Neural cell (in vitro differentiated cells): ENCODE results near the gene TBC1D14. TPM values are rescaled to one million over a fixed set of nuclear protein-coding genes. Genes with fewer than 3 reads are reported as not detected.

Experiments
- H2AFZ ChIP-seq: fragments of 200-600, 300-800 bp; sonication (generic), shearing (Covaris generic); 2 replicates; pipeline ENCODE4 v1.6.0; 2014; ENCODE audit warnings: low read depth, mild to moderate bottlenecking, antibody characterized with exemption, low read length, moderate library complexity
- H3F3A ChIP-seq: fragments of 200-600 bp; shearing (Covaris generic); 2 replicates; pipeline ENCODE4 v1.6.1; 2016; ENCODE audit warnings: mild to moderate bottlenecking, moderate library complexity, mixed read lengths, antibody characterized with exemption, low read length; ENCODE audit not compliant: insufficient read depth, poor library complexity, severe bottlenecking
- H3K27ac ChIP-seq: fragments of 200-600, 300-800 bp; sonication (generic), shearing (Covaris generic); 2 replicates; pipeline ENCODE4 v1.5.1; 2014; ENCODE audit warnings: mild to moderate bottlenecking, low read length, moderate library complexity
- H3K27me3 ChIP-seq: fragments of 300-800, 200-600 bp; sonication (generic), shearing (Covaris generic); 2 replicates; pipeline ENCODE4 v1.6.0; 2014; ENCODE audit warnings: mild to moderate bottlenecking, low read depth, low read length, moderate library complexity; ENCODE audit not compliant: insufficient read depth
- H3K36me3 ChIP-seq: fragments of 300-800, 200-600 bp; sonication (generic), shearing (Covaris generic); 2 replicates; pipeline ENCODE4 v1.5.1; 2014; ENCODE audit warnings: mild to moderate bottlenecking, antibody characterized with exemption, low read length, moderate library complexity; ENCODE audit not compliant: insufficient read depth
- H3K4me2 ChIP-seq: fragments of 300-800, 200-600 bp; sonication (generic), shearing (Covaris generic); 2 replicates; pipeline ENCODE4 v1.6.0; 2014; ENCODE audit warnings: mild to moderate bottlenecking, low read length
- H3K4me3 ChIP-seq: fragments of 300-800, 200-600 bp; sonication (generic), shearing (Covaris generic); 2 replicates; pipeline ENCODE4 v1.5.1; 2014; ENCODE audit warnings: mild to moderate bottlenecking, low read length, moderate library complexity
- H3K79me2 ChIP-seq: fragments of 200-600 bp; shearing (Covaris generic); replicated peaks from 2 replicates; pipeline ENCODE4 v1.6.0; 2014; ENCODE audit warnings: mild to moderate bottlenecking, low read length, moderate library complexity; ENCODE audit not compliant: insufficient read depth
- H3K9ac ChIP-seq: fragments of 300-800, 200-600 bp; sonication (generic), shearing (Covaris generic); 2 replicates; pipeline ENCODE4 v1.6.1; 2016; ENCODE audit warnings: mild to moderate bottlenecking, low read length, mixed read lengths
- H3K9me2 ChIP-seq: fragments of 200-600 bp; shearing (Covaris generic); 2 replicates; pipeline ENCODE4 v1.6.1; 2016; ENCODE audit warnings: mild to moderate bottlenecking, low read length, mixed read lengths; ENCODE audit not compliant: insufficient read depth
- H3K9me3 ChIP-seq: fragments of 200-600, 300-800 bp; sonication (generic), shearing (Covaris generic); 2 replicates; pipeline ENCODE4 v1.6.1; 2016; ENCODE audit warnings: mild to moderate bottlenecking, mixed run types, low read length, moderate library complexity, mixed read lengths
- H4K20me1 ChIP-seq: fragments of 200-600 bp; shearing (Covaris generic); 2 replicates; pipeline ENCODE4 v1.6.1; 2016; ENCODE audit warnings: mild to moderate bottlenecking, mixed run types; ENCODE audit not compliant: insufficient read depth
- EP300 ChIP-seq: fragments of 450-650 bp; conservative IDR thresholded peaks from 2 replicates; pipeline ENCODE4 v1.6.1; 2014; ENCODE audit warnings: antibody characterized with exemption, mild to moderate bottlenecking, moderate library complexity; ENCODE audit not compliant: poor library complexity, severe bottlenecking
- EZH2 ChIP-seq: fragments of 200-600, 300-800 bp; shearing (Covaris generic), sonication (generic); IDR thresholded peaks from 2 replicates; pipeline ENCODE4 v1.6.1; 2014; ENCODE audit warnings: antibody characterized with exemption, low read length, borderline replicate concordance, mild to moderate bottlenecking; ENCODE audit not compliant: insufficient read depth, poor library complexity, severe bottlenecking
- MXI1 ChIP-seq: fragments of 450-650 bp; conservative IDR thresholded peaks from 2 replicates; pipeline ENCODE4 v1.6.1; 2014; ENCODE audit warnings: antibody characterized with exemption, mild to moderate bottlenecking; ENCODE audit not compliant: poor library complexity, severe bottlenecking
- POLR2AphosphoS5 ChIP-seq: IDR thresholded peaks from 2 replicates; pipeline ENCODE4 v1.6.1; 2012
- RAD21 ChIP-seq: fragments of 450-650 bp; conservative IDR thresholded peaks from 2 replicates; pipeline ENCODE4 v1.6.1; 2014; ENCODE audit warnings: antibody characterized with exemption, mild to moderate bottlenecking, moderate library complexity
- SMC3 ChIP-seq: fragments of 450-650 bp; conservative IDR thresholded peaks from 2 replicates; pipeline ENCODE4 v1.6.1; 2014; ENCODE audit warnings: antibody characterized with exemption, mild to moderate bottlenecking, moderate library complexity; ENCODE audit not compliant: poor library complexity
- TAF1 ChIP-seq: IDR thresholded peaks from 2 replicates; pipeline ENCODE4 v1.6.1; 2012; ENCODE audit warnings: low read depth
- polyA plus RNA-seq: library from polyadenylated mRNA; depleted of rRNA; stranded (reverse); fragments of >200 nt; gene quantifications from 2 replicates; pipeline ENCODE4 v1.2.3, GENCODE V29; 2014
- TF ChIP-seq, protein P1 (sequence below): fragments of 450-650 bp; IDR thresholded peaks from 2 replicates; pipeline ENCODE4 v1.5.1; 2014; ENCODE audit warnings: antibody characterized with exemption, mild to moderate bottlenecking, moderate library complexity; ENCODE audit not compliant: poor library complexity, severe bottlenecking
- TF ChIP-seq, protein P2 (sequence below): IDR thresholded peaks from 2 replicates; pipeline ENCODE4 v1.6.1; 2012; ENCODE audit warnings: borderline replicate concordance

TBC1D14 gene
- polyA plus RNA-seq, 1 donor from 2014 or later, result 125 TPM

DNA sequence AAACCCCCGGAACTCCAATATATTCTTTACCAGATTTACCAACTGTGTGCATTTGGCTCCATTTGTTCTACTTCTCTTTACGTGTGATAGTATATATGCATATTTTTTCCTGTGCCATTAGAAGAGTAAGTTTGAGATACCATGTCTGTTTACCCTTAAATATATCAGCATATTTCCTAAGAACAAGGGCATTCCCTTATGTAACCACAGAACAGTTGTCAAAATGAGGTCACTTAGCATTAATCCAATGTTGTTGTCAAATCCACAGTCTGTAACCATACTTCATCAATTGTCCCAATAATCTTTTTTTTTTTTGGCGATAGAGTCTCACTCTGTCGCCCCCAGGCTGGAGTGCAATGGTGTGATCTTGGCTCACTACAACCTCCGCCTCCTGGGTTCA, 55.2 kb downstream of the TBC1D14 start:
- H3K27ac ChIP-seq, result no peak overlapping the region
- H3F3A ChIP-seq, result no peaks in the 10 kb centered on the region
- H3K9ac ChIP-seq, result no peak overlapping the region
- H3K36me3 ChIP-seq, result no peaks in the 10 kb centered on the region
- H3K4me2 ChIP-seq, result no peak overlapping the region
- no peaks in the 10 kb centered on the region for H3K27me3 ChIP-seq
- H3K4me3 ChIP-seq, result no peak overlapping the region
- H2AFZ ChIP-seq, result no peak overlapping the region
- no peaks in the 10 kb centered on the region for H4K20me1 ChIP-seq
- H3K9me2 ChIP-seq, result no peaks in the 10 kb centered on the region
- TF ChIP-seq SMC3 (no peak), POLR2AphosphoS5 (no peak), TAF1 (no peak), MXI1 (no peak), EP300 (no peak), EZH2 (no peak), RAD21 (no peak)
- TF ChIP-seq, protein P1, sequence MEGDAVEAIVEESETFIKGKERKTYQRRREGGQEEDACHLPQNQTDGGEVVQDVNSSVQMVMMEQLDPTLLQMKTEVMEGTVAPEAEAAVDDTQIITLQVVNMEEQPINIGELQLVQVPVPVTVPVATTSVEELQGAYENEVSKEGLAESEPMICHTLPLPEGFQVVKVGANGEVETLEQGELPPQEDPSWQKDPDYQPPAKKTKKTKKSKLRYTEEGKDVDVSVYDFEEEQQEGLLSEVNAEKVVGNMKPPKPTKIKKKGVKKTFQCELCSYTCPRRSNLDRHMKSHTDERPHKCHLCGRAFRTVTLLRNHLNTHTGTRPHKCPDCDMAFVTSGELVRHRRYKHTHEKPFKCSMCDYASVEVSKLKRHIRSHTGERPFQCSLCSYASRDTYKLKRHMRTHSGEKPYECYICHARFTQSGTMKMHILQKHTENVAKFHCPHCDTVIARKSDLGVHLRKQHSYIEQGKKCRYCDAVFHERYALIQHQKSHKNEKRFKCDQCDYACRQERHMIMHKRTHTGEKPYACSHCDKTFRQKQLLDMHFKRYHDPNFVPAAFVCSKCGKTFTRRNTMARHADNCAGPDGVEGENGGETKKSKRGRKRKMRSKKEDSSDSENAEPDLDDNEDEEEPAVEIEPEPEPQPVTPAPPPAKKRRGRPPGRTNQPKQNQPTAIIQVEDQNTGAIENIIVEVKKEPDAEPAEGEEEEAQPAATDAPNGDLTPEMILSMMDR, result no peak
- TF ChIP-seq, protein P2, sequence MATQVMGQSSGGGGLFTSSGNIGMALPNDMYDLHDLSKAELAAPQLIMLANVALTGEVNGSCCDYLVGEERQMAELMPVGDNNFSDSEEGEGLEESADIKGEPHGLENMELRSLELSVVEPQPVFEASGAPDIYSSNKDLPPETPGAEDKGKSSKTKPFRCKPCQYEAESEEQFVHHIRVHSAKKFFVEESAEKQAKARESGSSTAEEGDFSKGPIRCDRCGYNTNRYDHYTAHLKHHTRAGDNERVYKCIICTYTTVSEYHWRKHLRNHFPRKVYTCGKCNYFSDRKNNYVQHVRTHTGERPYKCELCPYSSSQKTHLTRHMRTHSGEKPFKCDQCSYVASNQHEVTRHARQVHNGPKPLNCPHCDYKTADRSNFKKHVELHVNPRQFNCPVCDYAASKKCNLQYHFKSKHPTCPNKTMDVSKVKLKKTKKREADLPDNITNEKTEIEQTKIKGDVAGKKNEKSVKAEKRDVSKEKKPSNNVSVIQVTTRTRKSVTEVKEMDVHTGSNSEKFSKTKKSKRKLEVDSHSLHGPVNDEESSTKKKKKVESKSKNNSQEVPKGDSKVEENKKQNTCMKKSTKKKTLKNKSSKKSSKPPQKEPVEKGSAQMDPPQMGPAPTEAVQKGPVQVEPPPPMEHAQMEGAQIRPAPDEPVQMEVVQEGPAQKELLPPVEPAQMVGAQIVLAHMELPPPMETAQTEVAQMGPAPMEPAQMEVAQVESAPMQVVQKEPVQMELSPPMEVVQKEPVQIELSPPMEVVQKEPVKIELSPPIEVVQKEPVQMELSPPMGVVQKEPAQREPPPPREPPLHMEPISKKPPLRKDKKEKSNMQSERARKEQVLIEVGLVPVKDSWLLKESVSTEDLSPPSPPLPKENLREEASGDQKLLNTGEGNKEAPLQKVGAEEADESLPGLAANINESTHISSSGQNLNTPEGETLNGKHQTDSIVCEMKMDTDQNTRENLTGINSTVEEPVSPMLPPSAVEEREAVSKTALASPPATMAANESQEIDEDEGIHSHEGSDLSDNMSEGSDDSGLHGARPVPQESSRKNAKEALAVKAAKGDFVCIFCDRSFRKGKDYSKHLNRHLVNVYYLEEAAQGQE, result no peak
- H3K9me3 ChIP-seq, result no peaks in the 10 kb centered on the region
- no peaks in the 10 kb centered on the region for H3K79me2 ChIP-seq

DNA sequence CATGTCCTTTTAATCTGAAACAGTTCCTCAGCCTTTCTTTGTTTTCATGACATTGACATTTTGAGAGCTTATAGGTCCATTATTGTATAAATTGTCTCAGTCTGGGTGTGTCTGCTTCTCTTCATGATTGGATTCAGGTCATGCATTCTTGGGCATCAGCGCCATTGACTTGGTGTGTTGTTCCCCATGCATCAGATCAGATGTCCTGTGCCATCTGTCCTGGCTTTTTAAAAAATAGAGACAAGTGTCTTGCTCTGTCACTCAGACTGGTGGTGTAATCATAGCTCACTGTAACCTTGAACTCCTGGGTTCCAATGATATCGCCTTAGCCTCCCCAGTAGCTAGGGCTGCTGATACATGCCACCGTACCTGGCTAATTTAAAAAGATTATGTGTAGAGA, 55.7 kb downstream of the TBC1D14 start:
- H3K9me3 ChIP-seq, result no peaks in the 10 kb centered on the region
- H3K4me2 ChIP-seq, result no peak overlapping the region
- H3K9me2 ChIP-seq, result no peaks in the 10 kb centered on the region
- H3K27me3 ChIP-seq, result no peaks in the 10 kb centered on the region
- TF ChIP-seq, protein P2, result no peak
- TF ChIP-seq EP300, result no peak
- TF ChIP-seq POLR2AphosphoS5, result no peak
- no peak for TF ChIP-seq TAF1
- no peak for TF ChIP-seq RAD21
- TF ChIP-seq, protein P1, result no peak
- no peak for TF ChIP-seq SMC3
- no peak for TF ChIP-seq MXI1
- TF ChIP-seq EZH2, result no peak
- no peak overlapping the region for H3K4me3 ChIP-seq
- no peak overlapping the region for H3K9ac ChIP-seq
- H3K36me3 ChIP-seq, result no peaks in the 10 kb centered on the region
- H3F3A ChIP-seq, result no peaks in the 10 kb centered on the region
- no peaks in the 10 kb centered on the region for H3K79me2 ChIP-seq
- no peaks in the 10 kb centered on the region for H4K20me1 ChIP-seq
- no peak overlapping the region for H3K27ac ChIP-seq
- H2AFZ ChIP-seq, result no peak overlapping the region
